Measurements from ENCODE around the gene ZSWIM6. TPM values are rescaled to one million over a fixed set of nuclear protein-coding genes. Genes with fewer than 3 reads are reported as not detected.

The ZSWIM6 gene
- total and polyA plus RNA-seq, 4 donors, result 5.9 to 21.6 (median 13.3) TPM

DNA sequence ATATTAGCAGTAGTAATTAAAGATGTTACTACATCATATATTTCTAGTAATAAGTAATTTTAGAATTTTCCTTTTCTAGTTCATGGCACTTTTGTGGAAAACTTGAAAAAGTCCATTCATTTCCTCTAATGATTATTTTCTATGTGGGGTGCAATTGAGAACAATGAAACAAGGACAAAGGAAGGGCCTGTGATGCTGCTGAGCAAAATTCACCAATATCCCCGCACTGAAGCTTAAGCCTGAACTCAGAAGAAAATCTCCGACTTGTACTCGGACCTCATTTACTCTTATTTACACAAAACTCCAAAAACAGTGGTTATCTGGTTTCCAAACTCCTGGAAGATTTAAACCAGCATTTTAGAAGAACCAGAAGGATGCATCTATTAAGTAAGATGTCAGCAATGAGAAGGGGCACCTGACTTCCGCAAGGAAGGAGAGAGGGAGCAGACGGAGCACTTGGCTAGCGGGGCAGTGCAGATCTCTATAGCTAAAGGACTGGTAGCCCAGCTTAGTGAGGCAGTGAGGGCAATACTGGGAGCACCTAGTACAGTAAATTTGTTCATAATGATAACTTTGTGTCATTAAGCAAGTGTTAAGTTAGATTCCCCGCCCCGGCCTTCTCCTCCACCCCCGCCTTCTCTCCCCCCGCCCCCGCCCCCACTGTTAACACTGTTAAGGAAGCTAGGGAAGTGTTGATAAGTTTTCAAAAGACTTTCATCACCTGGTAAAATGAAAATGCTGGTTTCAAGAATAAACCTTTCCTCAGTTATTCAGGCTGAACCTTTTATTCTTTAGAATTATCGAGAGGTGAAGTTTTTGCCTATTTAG, 123.3 kb downstream of the ZSWIM6 start:
- ATAC-seq (ENCODE audit: insufficient read depth, low FRiP score) (no peak), DNase-seq (no peak)
- H3K4me3 ChIP-seq, result no peak overlapping the region
- no peak overlapping the region for H3K27ac ChIP-seq (ENCODE audit: low read depth in 1 of 2, low read length in 1 of 2)
- peaks cover 0 to 10% (median 1%) of the 10 kb centered on the region in 5 donors for H3K4me1 ChIP-seq (ENCODE audit: control insufficient read depth in 5 of 5, insufficient read depth in 5 of 5, low read length in 5 of 5)
- H3K9ac ChIP-seq (ENCODE audit: insufficient read depth in 1 of 2, low read length in 2 of 2), result no peak overlapping the region
- TF ChIP-seq, protein P1, sequence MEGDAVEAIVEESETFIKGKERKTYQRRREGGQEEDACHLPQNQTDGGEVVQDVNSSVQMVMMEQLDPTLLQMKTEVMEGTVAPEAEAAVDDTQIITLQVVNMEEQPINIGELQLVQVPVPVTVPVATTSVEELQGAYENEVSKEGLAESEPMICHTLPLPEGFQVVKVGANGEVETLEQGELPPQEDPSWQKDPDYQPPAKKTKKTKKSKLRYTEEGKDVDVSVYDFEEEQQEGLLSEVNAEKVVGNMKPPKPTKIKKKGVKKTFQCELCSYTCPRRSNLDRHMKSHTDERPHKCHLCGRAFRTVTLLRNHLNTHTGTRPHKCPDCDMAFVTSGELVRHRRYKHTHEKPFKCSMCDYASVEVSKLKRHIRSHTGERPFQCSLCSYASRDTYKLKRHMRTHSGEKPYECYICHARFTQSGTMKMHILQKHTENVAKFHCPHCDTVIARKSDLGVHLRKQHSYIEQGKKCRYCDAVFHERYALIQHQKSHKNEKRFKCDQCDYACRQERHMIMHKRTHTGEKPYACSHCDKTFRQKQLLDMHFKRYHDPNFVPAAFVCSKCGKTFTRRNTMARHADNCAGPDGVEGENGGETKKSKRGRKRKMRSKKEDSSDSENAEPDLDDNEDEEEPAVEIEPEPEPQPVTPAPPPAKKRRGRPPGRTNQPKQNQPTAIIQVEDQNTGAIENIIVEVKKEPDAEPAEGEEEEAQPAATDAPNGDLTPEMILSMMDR (IDR thresholded peaks at IDR 0.05; ENCODE audit: control extremely low read depth, extremely low read depth), result no peak
- WGBS, 2 donors, result 90 to 91% methylated on average over 12 of the region's 12 CpGs
- no peaks in the 10 kb centered on the region for H3K9me3 ChIP-seq (ENCODE audit: control insufficient read depth in 4 of 4, insufficient read depth in 3 of 4, low read length in 3 of 4)
- H3K27me3 ChIP-seq (ENCODE audit: control insufficient read depth in 3 of 3, insufficient read depth in 3 of 3, low read length in 2 of 3), result no peaks in the 10 kb centered on the region
- H3K36me3 ChIP-seq (ENCODE audit: control insufficient read depth in 4 of 4, insufficient read depth in 4 of 4, low read length in 4 of 4), result no peaks in the 10 kb centered on the region

DNA sequence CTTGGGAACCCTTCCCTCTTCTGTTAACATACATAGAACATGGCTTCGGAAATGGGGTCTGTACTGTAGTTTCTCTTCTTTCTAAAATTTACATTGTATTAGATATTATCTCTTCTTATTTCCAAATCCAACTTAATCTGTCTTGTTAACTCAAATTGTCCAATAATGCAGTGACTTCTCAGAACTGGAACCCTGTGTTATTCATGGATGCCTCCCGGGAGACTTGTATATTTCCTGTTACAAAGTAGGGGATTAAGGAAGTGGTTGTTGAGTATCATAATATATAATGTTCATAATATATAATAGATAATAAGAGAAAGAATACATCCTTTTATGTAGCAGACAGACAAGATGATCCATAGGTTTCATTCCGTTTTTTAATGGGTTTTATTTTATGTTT, 128.4 kb downstream of the ZSWIM6 start:
- 85 to 87% methylated on average over 3 of the region's 3 CpGs for WGBS, 2 donors

DNA sequence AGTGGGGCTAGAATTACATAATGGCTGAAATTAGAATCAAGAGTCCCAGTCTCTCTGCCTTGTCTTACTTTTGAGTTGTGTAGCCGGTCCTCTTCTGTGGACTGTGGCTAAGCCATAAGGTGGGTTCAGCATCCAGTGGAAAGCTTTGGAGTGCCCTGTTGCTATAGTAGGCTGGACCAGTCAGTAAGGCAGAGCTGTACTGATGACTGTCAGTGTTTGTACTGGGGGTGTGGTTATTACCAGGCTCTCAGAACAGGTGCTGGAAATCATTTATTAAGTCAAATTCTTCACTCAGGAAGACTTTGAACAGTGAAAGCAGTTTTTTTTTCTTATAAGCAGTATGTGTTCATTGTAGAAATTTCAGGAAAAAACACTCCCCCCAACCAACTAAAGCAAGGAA, 129.4 kb downstream of the ZSWIM6 start:
- WGBS, 2 donors, result 93 to 96% methylated on average over 1 of the region's 1 CpG

More for the DNA sequence above, 128.4 kb downstream of the ZSWIM6 start:
- ATAC-seq (ENCODE audit: insufficient read depth, low FRiP score) (no peak), DNase-seq (no peak)
- Histone ChIP-seq H3K36me3 (ENCODE audit: control insufficient read depth in 4 of 4, insufficient read depth in 4 of 4, low read length in 4 of 4) (no peaks in the 10 kb centered on the region), H3K27ac (ENCODE audit: low read depth in 1 of 2, low read length in 1 of 2) (no peak overlapping the region), H3K27me3 (ENCODE audit: control insufficient read depth in 3 of 3, insufficient read depth in 3 of 3, low read length in 2 of 3) (no peaks in the 10 kb centered on the region), H3K9ac (ENCODE audit: insufficient read depth in 1 of 2, low read length in 2 of 2) (no peak overlapping the region), H3K9me3 (ENCODE audit: control insufficient read depth in 4 of 4, insufficient read depth in 3 of 4, low read length in 3 of 4) (no peaks in the 10 kb centered on the region), H3K4me1 (ENCODE audit: control insufficient read depth in 5 of 5, insufficient read depth in 5 of 5, low read length in 5 of 5) (peaks cover 0 to 13% (median 6%) of the 10 kb centered on the region in 5 donors), H3K4me3 (no peak overlapping the region)
- TF ChIP-seq, protein P1 (IDR thresholded peaks at IDR 0.05; ENCODE audit: control extremely low read depth, extremely low read depth), result no peak

More for the DNA sequence above, 129.4 kb downstream of the ZSWIM6 start:
- Histone ChIP-seq H3K9ac (ENCODE audit: insufficient read depth in 1 of 2, low read length in 2 of 2) (no peak overlapping the region), H3K9me3 (ENCODE audit: control insufficient read depth in 4 of 4, insufficient read depth in 3 of 4, low read length in 3 of 4) (no peaks in the 10 kb centered on the region), H3K27me3 (ENCODE audit: control insufficient read depth in 3 of 3, insufficient read depth in 3 of 3, low read length in 2 of 3) (no peaks in the 10 kb centered on the region), H3K27ac (ENCODE audit: low read depth in 1 of 2, low read length in 1 of 2) (no peak overlapping the region), H3K4me1 (ENCODE audit: control insufficient read depth in 5 of 5, insufficient read depth in 5 of 5, low read length in 5 of 5) (peaks cover 0 to 13% (median 6%) of the 10 kb centered on the region in 5 donors), H3K4me3 (no peak overlapping the region), H3K36me3 (ENCODE audit: control insufficient read depth in 4 of 4, insufficient read depth in 4 of 4, low read length in 4 of 4) (no peaks in the 10 kb centered on the region)
- ATAC-seq (ENCODE audit: insufficient read depth, low FRiP score) (no peak), DNase-seq (no peak)
- TF ChIP-seq, protein P1 (IDR thresholded peaks at IDR 0.05; ENCODE audit: control extremely low read depth, extremely low read depth), result no peak

All from lung (tissue), 12 donors.